Psoas muscle (tissue), 8 donors: ENCODE measurements around the gene ANTXR1. TPM values are rescaled to one million over a fixed set of nuclear protein-coding genes. Genes with fewer than 3 reads are reported as not detected.

Experiments used
- ATAC-seq, 4 donors: fragments of 200-7000 bp; cut with Tn5 transposase; one replicate each; pipeline ENCODE4 v1.9.1; 2020; ENCODE audit warnings: moderate library complexity in 3 of 4, mild to moderate bottlenecking in 2 of 4
- DNase-seq, 2 donors: peaks; one replicate each; pipeline ENCODE4 v3.0.0-alpha.2; 2020
- H3K27ac ChIP-seq: fragments of 200-600 bp; one replicate; pipeline ENCODE4 v1.8.0; 2022
- H3K27me3 ChIP-seq, 3 donors: fragments of 200-600 bp in 1 of 3; one replicate each; pipeline versions ENCODE4 v1.6.1 to v1.8.0; 2013 to 2022; ENCODE audit warnings: low read length in 2 of 3, mild to moderate bottlenecking in 2 of 3, moderate library complexity in 1 of 3; ENCODE audit not compliant: insufficient read depth in 3 of 3
- H3K36me3 ChIP-seq, 2 donors: fragments of 200-600 bp in 1 of 2; one replicate each; pipeline versions ENCODE4 v1.6.1 to v1.8.0; 2013 to 2022; ENCODE audit warnings: low read depth in 1 of 2, mild to moderate bottlenecking in 1 of 2, moderate library complexity in 1 of 2; ENCODE audit not compliant: insufficient read depth in 1 of 2
- H3K4me1 ChIP-seq: fragments of 200-600 bp; one replicate; pipeline ENCODE4 v1.8.0; 2022
- H3K4me3 ChIP-seq: fragments of 200-600 bp; one replicate; pipeline ENCODE4 v1.8.0; 2022; ENCODE audit warnings: mild to moderate bottlenecking
- H3K9me3 ChIP-seq: fragments of 200-600 bp; one replicate; pipeline ENCODE4 v1.8.0; 2022
- CTCF ChIP-seq: fragments of 200-600 bp; IDR thresholded peaks from one replicate; pipeline ENCODE4 v1.8.0; 2022; ENCODE audit warnings: antibody characterized with exemption
- WGBS, 3 donors: extraction: QIAGEN DNeasy Blood & Tissue Kit; methylation state at CpG; one replicate each; pipeline versions ENCODE4 v1.1.6 to v1.1.7; 2013; 5-methylcytosine and 5-hydroxymethylcytosine counted together
- intact Hi-C, 2 donors: fragments of 100-400 bp; cut with DNase I; formaldehyde crosslinking; loops; one replicate each; pipeline versions ENCODE4 v1.11.0 to v1.14.2; 2022
- polyA plus RNA-seq, 3 donors: library from polyadenylated mRNA; stranded (reverse); fragments of 200-250 nt; gene quantifications; one replicate each; pipeline ENCODE4 v1.2.3, GENCODE V29; 2013
- total RNA-seq, 4 donors: library from RNA; stranded (reverse); fragmentation: NEBNext Ultra II Directional in 2 of 4; extraction: Animal tissue kit (Norgen Biotek cat#: 25700) in 2 of 4; gene quantifications; one replicate each; pipeline versions ENCODE4 v1.2.1 to v1.2.4, GENCODE V29; 2021 to 2023
- donor health status: healthy with polysubstance abuse.
- donor health status: DM: no; HTN: no; CAD: no; lungs with moderate emphysema.
- donor health status: Bipolar disorder and iron deficiency.
- donor health status: healthy.
- donor health status: DM: yes; HTN: yes; CAD: no.
- donor health status: DM: no; HTN: no; CAD: no.
- donor health status: DM: no; HTN: no; CAD: no.
- donor health status: DM: yes; HTN: yes; CAD: no.

Gene ANTXR1
- total and polyA plus RNA-seq, 7 donors, result 3.7 to 24.3 (median 10.9) TPM

- H3K4me3 ChIP-seq, result no peak overlapping the region
- H3K9me3 ChIP-seq, result no peaks in the 10 kb centered on the region
- no peaks in the 10 kb centered on the region for H3K27me3 ChIP-seq
- WGBS, 3 donors, result 39 to 53% (median 43%) methylated on average over 7 of the region's 7 CpGs
- DNase-seq (peak; percentile 65 to 71), ATAC-seq (peak in 3 of 4 donors; percentile 38 to 56 (median 51))
- H3K4me1 ChIP-seq, result no peaks in the 10 kb centered on the region
- intact Hi-C loops, result no loop called here
- no peaks in the 10 kb centered on the region for H3K36me3 ChIP-seq
- no peak overlapping the region for H3K27ac ChIP-seq
- TF ChIP-seq CTCF, result no peak
Observed at GRCh38 chr2:69149631-69150215, 136.7 kb downstream of the ANTXR1 start.

DNA sequence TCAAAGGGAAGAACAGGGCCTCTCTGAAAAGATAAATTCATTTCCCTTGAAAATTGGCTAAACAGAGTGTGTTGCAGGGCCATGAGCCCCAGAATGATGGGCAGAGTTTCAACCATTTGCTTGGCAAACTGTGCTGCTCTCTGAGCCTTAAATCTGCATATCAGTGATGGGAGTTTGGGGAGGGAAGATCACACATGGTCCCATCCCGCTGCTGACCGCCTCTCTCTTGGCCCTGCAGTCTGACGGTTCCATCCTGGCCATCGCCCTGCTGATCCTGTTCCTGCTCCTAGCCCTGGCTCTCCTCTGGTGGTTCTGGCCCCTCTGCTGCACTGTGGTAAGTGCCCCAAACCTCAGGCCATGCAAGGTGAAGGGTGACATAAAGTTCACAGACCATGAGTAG lies 139.0 kb downstream of the ANTXR1 start:
- intact Hi-C loops, result no loop called here
- Histone ChIP-seq H3K36me3 (peaks cover 0 to 5% of the 10 kb centered on the region in 2 donors), H3K27ac (no peak overlapping the region), H3K9me3 (no peaks in the 10 kb centered on the region), H3K27me3 (no peaks in the 10 kb centered on the region), H3K4me1 (no peaks in the 10 kb centered on the region), H3K4me3 (no peak overlapping the region)
- no peak for TF ChIP-seq CTCF
- ATAC-seq (no peak), DNase-seq (no peak)
- 72 to 85% (median 78%) methylated on average over 4 of the region's 4 CpGs for WGBS, 3 donors

GRCh38 chr2:69152847-69153583 lies 140.0 kb downstream of the ANTXR1 start:
- no peak overlapping the region for H3K4me3 ChIP-seq
- no peaks in the 10 kb centered on the region for H3K4me1 ChIP-seq
- peaks cover 0 to 5% of the 10 kb centered on the region in 2 donors for H3K36me3 ChIP-seq
- no peak for DNase-seq
- no peak for ATAC-seq
- H3K27ac ChIP-seq, result no peak overlapping the region
- no peaks in the 10 kb centered on the region for H3K27me3 ChIP-seq
- TF ChIP-seq CTCF, result no peak
- intact Hi-C loops, result no loop called here
- 66 to 76% (median 68%) methylated on average over 3 of the region's 3 CpGs for WGBS, 3 donors
- no peaks in the 10 kb centered on the region for H3K9me3 ChIP-seq

GRCh38 chr2:69154106-69154505 lies 141.1 kb downstream of the ANTXR1 start:
- intact Hi-C loops, result no loop called here
- H3K36me3 ChIP-seq, result peaks cover 0 to 5% of the 10 kb centered on the region in 2 donors
- TF ChIP-seq CTCF, result no peak
- H3K9me3 ChIP-seq, result no peaks in the 10 kb centered on the region
- WGBS, 3 donors, result 6 to 34% (median 14%) methylated on average over 2 of the region's 2 CpGs
- no peaks in the 10 kb centered on the region for H3K27me3 ChIP-seq
- DNase-seq, result no peak
- no peak for ATAC-seq
- no peak overlapping the region for H3K4me3 ChIP-seq
- no peaks in the 10 kb centered on the region for H3K4me1 ChIP-seq
- no peak overlapping the region for H3K27ac ChIP-seq
